Choroid plexus epithelial cell (primary cell): ENCODE measurements around the gene MAJIN.

Source experiments
- DNase-seq: peaks from one replicate; pipeline ENCODE4 v3.0.0-alpha.2; 2010; ENCODE audit warnings: low read depth
- H3K4me3 ChIP-seq: 2 replicates; pipeline ENCODE4 v1.5.1; 2011; ENCODE audit warnings: low read depth, mild to moderate bottlenecking, control low read depth, low read length, moderate library complexity
- CTCF ChIP-seq: conservative IDR thresholded peaks from 2 replicates; pipeline ENCODE4 v1.5.1; 2011; ENCODE audit warnings: low read depth, mild to moderate bottlenecking, control low read depth, inconsistent platforms, low read length, moderate library complexity

MAJIN gene

GRCh38 chr11:64969209-64969608 is 2.7 kb downstream of the MAJIN start:
- no peak overlapping the region for H3K4me3 ChIP-seq
- peak; percentile 29 for DNase-seq
- TF ChIP-seq CTCF: no peak

- DNase-seq: no peak
- H3K4me3 ChIP-seq: no peak overlapping the region
- TF ChIP-seq CTCF: no peak
Measured at GRCh38 chr11:64967375-64967774, 4.5 kb downstream of the MAJIN start.

- H3K4me3 ChIP-seq: no peak overlapping the region
- DNase-seq: no peak
- no peak for TF ChIP-seq CTCF
Measured at GRCh38 chr11:64963072-64963631, 8.8 kb downstream of the MAJIN start.

- TF ChIP-seq CTCF: no peak
- no peak overlapping the region for H3K4me3 ChIP-seq
- no peak for DNase-seq
Measured at GRCh38 chr11:64960719-64961118, 11.2 kb downstream of the MAJIN start.

- no peak overlapping the region for H3K4me3 ChIP-seq
- no peak for DNase-seq
- no peak for TF ChIP-seq CTCF
Measured at GRCh38 chr11:64959498-64959897, 12.4 kb downstream of the MAJIN start.

GRCh38 chr11:64954201-64954600 is 17.7 kb downstream of the MAJIN start:
- H3K4me3 ChIP-seq: no peak overlapping the region
- no peak for DNase-seq
- no peak for TF ChIP-seq CTCF

GRCh38 chr11:64951529-64951928 is 20.4 kb downstream of the MAJIN start:
- H3K4me3 ChIP-seq: no peak overlapping the region
- no peak for TF ChIP-seq CTCF
- no peak for DNase-seq
